ENCODE data around the gene ZKSCAN2. TPM values are rescaled to one million over a fixed set of nuclear protein-coding genes. Genes with fewer than 3 reads are reported as not detected.

The ZKSCAN2 gene
- total RNA-seq, 1 donor from 2014 or later, result 11.9 TPM

DNA sequence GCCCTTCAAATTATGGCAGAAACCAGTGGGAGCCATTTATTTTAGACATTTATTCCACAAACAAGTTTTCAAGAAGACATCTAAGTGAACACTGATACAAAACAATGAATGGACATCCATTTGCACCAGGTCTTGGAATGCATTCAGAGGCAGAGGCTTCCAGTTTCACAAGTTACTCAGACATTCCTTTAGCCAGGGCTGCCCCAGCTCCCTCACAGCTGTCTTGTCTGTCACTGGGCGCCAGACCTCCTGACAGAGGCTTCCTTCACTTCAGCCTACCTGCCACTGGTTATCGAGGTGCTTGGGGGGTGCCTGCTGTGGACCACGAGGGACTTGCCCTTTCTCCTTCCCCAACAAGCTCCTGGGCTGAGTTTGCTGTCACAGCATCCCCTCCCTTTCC, 21.7 kb downstream of the ZKSCAN2 start:
- Histone ChIP-seq H3K79me2 (ENCODE audit: low read depth) (no peaks in the 10 kb centered on the region), H3K9me3 (ENCODE audit: low read depth) (no peaks in the 10 kb centered on the region), H3K9ac (no peak overlapping the region), H3K27me3 (no peaks in the 10 kb centered on the region), H3K4me1 (no peaks in the 10 kb centered on the region), H3K36me3 (no peaks in the 10 kb centered on the region), H3K4me3 (no peak overlapping the region), H3F3A (ENCODE audit: low read depth) (no peaks in the 10 kb centered on the region), H4K20me1 (ENCODE audit: low read depth) (peaks cover 7% of the 10 kb centered on the region), H2AFZ (replicated peaks) (no peak overlapping the region), H3K27ac (no peak overlapping the region), H3K4me2 (no peak overlapping the region)
- H3K4me3 Mint-ChIP-seq, result no peak overlapping the region
- H3K4me1 Mint-ChIP-seq, result no peaks in the 10 kb centered on the region
- peaks cover 3% of the 10 kb centered on the region for H3K9me3 Mint-ChIP-seq
- H3K36me3 Mint-ChIP-seq, result peaks cover 8% of the 10 kb centered on the region
- DNase-seq (ENCODE audit: low spot score), result no peak
- H3K27me3 Mint-ChIP-seq (ENCODE audit: insufficient read depth, low read depth), result peaks cover 3% of the 10 kb centered on the region
- TF ChIP-seq, protein P1, sequence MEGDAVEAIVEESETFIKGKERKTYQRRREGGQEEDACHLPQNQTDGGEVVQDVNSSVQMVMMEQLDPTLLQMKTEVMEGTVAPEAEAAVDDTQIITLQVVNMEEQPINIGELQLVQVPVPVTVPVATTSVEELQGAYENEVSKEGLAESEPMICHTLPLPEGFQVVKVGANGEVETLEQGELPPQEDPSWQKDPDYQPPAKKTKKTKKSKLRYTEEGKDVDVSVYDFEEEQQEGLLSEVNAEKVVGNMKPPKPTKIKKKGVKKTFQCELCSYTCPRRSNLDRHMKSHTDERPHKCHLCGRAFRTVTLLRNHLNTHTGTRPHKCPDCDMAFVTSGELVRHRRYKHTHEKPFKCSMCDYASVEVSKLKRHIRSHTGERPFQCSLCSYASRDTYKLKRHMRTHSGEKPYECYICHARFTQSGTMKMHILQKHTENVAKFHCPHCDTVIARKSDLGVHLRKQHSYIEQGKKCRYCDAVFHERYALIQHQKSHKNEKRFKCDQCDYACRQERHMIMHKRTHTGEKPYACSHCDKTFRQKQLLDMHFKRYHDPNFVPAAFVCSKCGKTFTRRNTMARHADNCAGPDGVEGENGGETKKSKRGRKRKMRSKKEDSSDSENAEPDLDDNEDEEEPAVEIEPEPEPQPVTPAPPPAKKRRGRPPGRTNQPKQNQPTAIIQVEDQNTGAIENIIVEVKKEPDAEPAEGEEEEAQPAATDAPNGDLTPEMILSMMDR (IDR thresholded peaks at IDR 0.05), result no peak
- TF ChIP-seq EZH2 (IDR thresholded peaks at IDR 0.05), result no peak
- TF ChIP-seq EZH2phosphoT487 (IDR thresholded peaks at IDR 0.05), result no peak
- no peak overlapping the region for H3K27ac Mint-ChIP-seq

DNA sequence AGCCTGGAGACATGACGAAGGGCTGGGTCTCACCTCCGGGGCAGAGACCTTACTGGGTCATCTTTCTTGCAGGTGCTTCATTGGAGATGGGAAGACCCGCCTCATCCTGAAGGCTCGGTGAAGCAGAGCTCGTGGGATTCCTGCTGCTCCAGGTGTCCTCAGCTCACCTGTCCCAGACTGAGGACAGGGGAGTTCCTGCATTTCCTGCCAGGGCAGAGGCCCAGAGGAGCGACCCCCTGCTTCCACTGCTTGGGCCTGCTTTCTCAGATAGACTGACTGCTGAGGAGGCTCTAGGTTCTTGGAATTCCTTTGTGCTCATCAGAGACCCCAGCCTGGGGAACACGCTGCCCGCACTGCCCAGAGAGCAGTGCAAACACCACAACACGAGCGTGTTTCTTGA, 29.3 kb downstream of the ZKSCAN2 start:
- Histone ChIP-seq H3K79me2 (ENCODE audit: low read depth) (no peaks in the 10 kb centered on the region), H3K4me1 (no peaks in the 10 kb centered on the region), H3K9ac (no peak overlapping the region), H3K4me3 (no peak overlapping the region), H3K27ac (no peak overlapping the region), H3K9me3 (ENCODE audit: low read depth) (no peaks in the 10 kb centered on the region), H3K27me3 (no peaks in the 10 kb centered on the region), H3F3A (ENCODE audit: low read depth) (no peaks in the 10 kb centered on the region), H2AFZ (replicated peaks) (no peak overlapping the region), H3K4me2 (no peak overlapping the region), H4K20me1 (ENCODE audit: low read depth) (no peaks in the 10 kb centered on the region), H3K36me3 (no peaks in the 10 kb centered on the region)
- TF ChIP-seq EZH2phosphoT487 (IDR thresholded peaks at IDR 0.05), result no peak
- TF ChIP-seq, protein P1 (IDR thresholded peaks at IDR 0.05), result no peak
- no peak for TF ChIP-seq EZH2 (IDR thresholded peaks at IDR 0.05)
- no peaks in the 10 kb centered on the region for H3K4me1 Mint-ChIP-seq
- no peak for DNase-seq (ENCODE audit: low spot score)
- no peaks in the 10 kb centered on the region for H3K9me3 Mint-ChIP-seq
- H3K4me3 Mint-ChIP-seq, result no peak overlapping the region
- H3K27ac Mint-ChIP-seq, result no peak overlapping the region
- no peaks in the 10 kb centered on the region for H3K36me3 Mint-ChIP-seq
- no peaks in the 10 kb centered on the region for H3K27me3 Mint-ChIP-seq (ENCODE audit: insufficient read depth, low read depth)

- Mint-ChIP-seq H3K4me1 (no peaks in the 10 kb centered on the region), H3K36me3 (no peaks in the 10 kb centered on the region), H3K9me3 (no peaks in the 10 kb centered on the region), H3K27me3 (ENCODE audit: insufficient read depth, low read depth) (no peaks in the 10 kb centered on the region), H3K27ac (no peak overlapping the region), H3K4me3 (no peak overlapping the region)
- H3K79me2 ChIP-seq (ENCODE audit: low read depth), result no peaks in the 10 kb centered on the region
- TF ChIP-seq EZH2 (IDR thresholded peaks at IDR 0.05), result no peak
- TF ChIP-seq, protein P1 (IDR thresholded peaks at IDR 0.05), result no peak
- TF ChIP-seq EZH2phosphoT487 (IDR thresholded peaks at IDR 0.05), result no peak
- no peaks in the 10 kb centered on the region for H3K4me1 ChIP-seq
- DNase-seq (ENCODE audit: low spot score), result no peak
- H3K9ac ChIP-seq, result no peak overlapping the region
- no peak overlapping the region for H3K4me2 ChIP-seq
- H2AFZ ChIP-seq (replicated peaks), result no peak overlapping the region
- H3K9me3 ChIP-seq (ENCODE audit: low read depth), result no peaks in the 10 kb centered on the region
- no peak overlapping the region for H3K4me3 ChIP-seq
- no peak overlapping the region for H3K27ac ChIP-seq
- no peaks in the 10 kb centered on the region for H4K20me1 ChIP-seq (ENCODE audit: low read depth)
- no peaks in the 10 kb centered on the region for H3K27me3 ChIP-seq
- H3K36me3 ChIP-seq, result no peaks in the 10 kb centered on the region
- H3F3A ChIP-seq (ENCODE audit: low read depth), result no peaks in the 10 kb centered on the region
These were observed 32.8 kb downstream of the ZKSCAN2 start for GRCh38 chr16:25224731-25225319.
